OCI-M1 (cell line): ENCODE results near the gene CYP46A1.

Source experiments
- DNase-seq: peaks from one replicate; lab custom pipeline; 2025; lab: John Stamatoyannopoulos, UW

CYP46A1 gene

GRCh38 chr14:99730876-99731546 is 46.9 kb downstream of the CYP46A1 start:
- no peak for DNase-seq

GRCh38 chr14:99731547-99732435 is 47.7 kb downstream of the CYP46A1 start:
- no peak for DNase-seq

DNA sequence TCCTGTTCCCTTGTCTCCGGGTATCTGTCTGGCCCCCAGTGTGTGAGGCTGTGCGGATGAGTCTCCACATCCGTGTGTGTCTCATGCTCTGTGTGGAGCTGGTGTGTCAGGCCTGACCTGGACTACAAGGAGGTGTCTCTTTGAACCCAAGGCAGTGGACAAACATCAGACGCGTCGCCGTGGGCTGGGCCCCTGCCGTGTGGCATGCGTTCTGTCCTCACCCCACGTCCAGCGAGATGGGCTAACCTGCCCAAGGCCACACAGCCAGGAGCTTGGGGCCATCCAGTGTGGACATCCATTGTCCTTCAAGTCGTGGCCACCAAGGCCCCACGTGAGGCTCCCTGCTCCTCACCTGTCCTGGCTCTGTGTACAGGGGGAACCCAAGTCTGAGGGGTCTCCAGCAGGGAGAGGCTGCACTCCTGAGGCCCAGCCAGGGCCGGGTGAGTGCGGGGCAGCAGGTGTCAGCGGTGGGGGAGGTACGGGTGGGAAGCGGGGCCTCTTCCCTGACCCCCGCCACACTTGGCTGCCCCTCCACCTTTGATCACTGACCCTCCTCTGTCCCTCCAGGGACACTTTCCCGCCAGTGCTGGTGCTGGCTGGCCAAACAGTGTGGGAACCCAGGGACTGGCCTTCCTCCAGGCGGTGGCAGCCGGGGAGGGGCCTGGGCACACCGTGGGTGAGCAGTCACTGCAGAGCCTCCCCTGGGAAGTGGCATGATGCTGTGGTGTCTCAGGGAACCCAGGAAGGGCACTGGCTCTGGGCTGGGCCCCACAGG is 48.5 kb downstream of the CYP46A1 start:
- DNase-seq = no peak

- DNase-seq = no peak
Observed at GRCh38 chr14:99733211-99733539, 49.1 kb downstream of the CYP46A1 start.

GRCh38 chr14:99733540-99734405 is 49.7 kb downstream of the CYP46A1 start:
- peak; percentile 55 for DNase-seq

DNA sequence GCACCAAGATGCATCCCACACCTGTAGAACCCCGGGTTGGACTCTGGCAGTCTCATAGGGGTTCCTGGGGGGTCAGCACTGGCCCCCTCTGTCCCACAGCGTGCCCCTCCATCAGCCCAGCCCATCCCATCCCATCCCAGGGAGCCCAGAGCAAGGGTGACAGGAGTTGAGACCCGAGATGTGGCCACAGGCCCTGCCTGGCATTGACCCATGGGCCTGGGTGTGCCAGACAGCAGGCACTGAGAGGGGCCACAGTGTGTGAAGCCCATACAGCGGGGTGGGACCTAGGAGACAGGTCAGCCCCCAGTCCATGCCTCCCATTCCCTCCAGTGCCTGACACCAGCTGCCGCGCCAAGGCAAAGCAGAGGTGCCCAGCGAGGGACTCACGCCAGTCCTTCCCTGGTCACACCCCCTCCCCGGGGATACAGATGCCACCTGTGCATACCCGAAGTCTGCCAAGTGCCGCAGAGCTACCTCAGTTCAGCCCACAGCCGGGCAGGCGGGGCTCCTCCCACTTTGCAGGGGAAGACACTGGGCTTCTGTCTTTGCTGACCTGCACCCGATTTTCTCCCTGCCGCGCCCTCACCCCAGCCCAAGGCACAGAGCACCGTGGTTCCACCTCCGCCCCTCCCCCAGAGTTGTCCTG is 50.4 kb downstream of the CYP46A1 start:
- DNase-seq = no peak

GRCh38 chr14:99735189-99736135 is 51.4 kb downstream of the CYP46A1 start:
- DNase-seq = no peak

- DNase-seq = no peak
Observed at GRCh38 chr14:99736603-99737371, 52.7 kb downstream of the CYP46A1 start.

DNA sequence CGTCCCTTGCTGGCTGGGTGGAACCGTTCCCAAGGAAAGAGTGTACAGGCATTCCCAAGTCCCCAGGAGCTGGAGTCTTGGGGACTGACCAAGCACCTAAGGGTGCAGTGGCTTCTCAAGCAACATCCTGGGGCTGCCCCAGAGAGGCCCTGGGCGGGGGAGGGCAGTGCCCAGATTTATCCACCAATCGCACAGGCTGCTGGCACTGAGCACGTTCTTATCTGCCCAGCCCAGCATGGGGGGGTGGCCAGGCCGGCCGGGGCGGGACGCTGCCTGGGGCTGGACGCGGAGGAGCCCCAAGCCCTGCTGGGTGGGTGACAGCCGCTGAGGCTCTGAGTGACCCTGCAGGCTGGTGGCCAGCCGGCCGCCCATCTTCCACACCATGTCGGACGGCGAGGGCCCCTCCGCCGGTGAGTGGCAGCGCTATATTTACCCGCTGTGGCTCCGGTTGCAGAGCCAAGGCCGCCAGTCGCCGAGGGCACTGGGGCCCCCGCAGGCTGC is 53.4 kb downstream of the CYP46A1 start:
- DNase-seq = peak; percentile 21

GRCh38 chr14:99737956-99738667 is 54.0 kb downstream of the CYP46A1 start:
- DNase-seq = no peak

GRCh38 chr14:99740411-99740810 is 56.3 kb downstream of the CYP46A1 start:
- no peak for DNase-seq

- no peak for DNase-seq
Observed at GRCh38 chr14:99741227-99741976, 57.3 kb downstream of the CYP46A1 start.

GRCh38 chr14:99742074-99742473 is 58.0 kb downstream of the CYP46A1 start:
- DNase-seq = no peak

- no peak for DNase-seq
Observed at GRCh38 chr14:99742509-99743487, 58.7 kb downstream of the CYP46A1 start.

DNA sequence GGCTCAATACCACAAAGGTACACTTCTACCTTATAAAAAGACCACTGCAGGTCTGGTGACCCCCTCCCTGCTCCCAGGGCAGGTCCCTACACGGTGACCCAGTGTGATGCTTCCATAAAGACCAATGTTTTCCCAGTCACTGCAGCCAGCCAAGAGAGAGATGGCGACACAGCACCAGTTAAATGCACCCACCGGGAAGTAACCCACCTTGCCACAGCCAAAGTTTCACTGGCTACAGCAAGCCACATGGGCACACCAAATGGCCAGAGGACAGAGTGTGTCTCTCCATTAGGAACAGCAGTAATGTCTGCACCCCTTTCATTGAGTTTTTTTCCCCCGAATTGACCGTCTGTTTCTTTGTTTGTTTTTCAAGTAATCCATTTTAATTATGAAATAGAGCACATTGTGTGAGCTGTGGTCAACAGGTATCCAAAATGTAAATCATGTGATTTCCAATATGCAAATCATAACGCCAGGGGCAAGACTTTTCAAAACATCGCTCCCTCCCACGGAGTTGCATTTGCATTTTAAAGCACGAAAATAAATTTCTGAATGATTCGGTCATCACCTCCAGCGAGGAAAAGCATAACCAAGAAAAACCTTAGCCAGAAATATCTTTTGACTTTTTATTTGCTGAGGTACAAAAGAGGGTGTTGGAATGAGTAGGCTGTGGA is 60.2 kb downstream of the CYP46A1 start:
- DNase-seq = no peak

DNA sequence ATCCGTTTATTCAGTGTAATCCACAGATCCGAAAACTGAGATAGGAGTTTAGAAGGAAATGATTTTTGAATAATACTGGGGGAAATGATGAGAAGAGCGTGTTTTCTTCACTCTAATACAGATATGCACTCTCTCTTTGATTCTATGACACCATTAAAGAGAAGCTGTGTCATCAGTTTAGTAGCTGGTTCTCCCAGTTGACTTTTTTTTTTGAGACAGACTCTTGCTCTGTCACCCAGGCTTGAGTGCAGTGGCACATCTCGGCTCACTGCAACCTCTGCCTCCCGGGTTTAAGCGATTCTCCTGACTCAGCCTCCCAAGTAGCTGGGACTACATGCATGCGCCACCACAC is 60.8 kb downstream of the CYP46A1 start:
- no peak for DNase-seq
